Activated T-cell treated with anti-CD3 and anti-CD28 coated beads for 24 hours (primary cell): Measurements from ENCODE around the gene SPEG.
"Not testable (repeated sequence)": the region's sequence is repeated elsewhere in the genome, so short reads cannot be mapped to it uniquely, and the experiment has no call there.

Source experiments
- DNase-seq: peaks from one replicate; pipeline ENCODE4 v3.0.0-alpha.2; 2020; ENCODE audit warnings: low read depth

SPEG gene

GRCh38 chr2:219434718-219435525 lies at the start of gene SPEG:
Gene SPEG, plus strand, starts transcription at chr2:219434843. Its CDS starts 135 bp downstream, at chr2:219434978.
- no peak for DNase-seq

GRCh38 chr2:219384859-219385258 lies 49.8 kb upstream of the SPEG start:
- DNase-seq: no peak

GRCh38 chr2:219385958-219386520 lies 48.6 kb upstream of the SPEG start:
- no peak for DNase-seq

GRCh38 chr2:219386532-219387280 lies 47.9 kb upstream of the SPEG start:
- no peak for DNase-seq

- DNase-seq: peak; percentile 92
Measured at GRCh38 chr2:219387306-219388120, 47.1 kb upstream of the SPEG start, which contains the start of gene DNPEP. Gene DNPEP, minus strand, starts transcription at chr2:219387912. Its CDS starts 118 bp downstream, at chr2:219387794.

GRCh38 chr2:219388121-219388906 lies 46.3 kb upstream of the SPEG start:
- DNase-seq: peak; percentile 98

- no peak for DNase-seq
Measured at GRCh38 chr2:219388907-219389156, 45.8 kb upstream of the SPEG start.

- DNase-seq: no peak
Measured at GRCh38 chr2:219392754-219393153, 41.9 kb upstream of the SPEG start.

GRCh38 chr2:219395056-219395455 lies 39.6 kb upstream of the SPEG start:
- not testable (repeated sequence) for DNase-seq

GRCh38 chr2:219395609-219396008 lies 39.0 kb upstream of the SPEG start:
- no peak for DNase-seq

GRCh38 chr2:219396863-219397457 lies 37.7 kb upstream of the SPEG start:
- no peak for DNase-seq

GRCh38 chr2:219398721-219399363 lies 35.8 kb upstream of the SPEG start:
- no peak for DNase-seq

- DNase-seq: no peak
Measured at GRCh38 chr2:219399716-219400478, 34.7 kb upstream of the SPEG start.

GRCh38 chr2:219400562-219400961 lies 34.1 kb upstream of the SPEG start:
- no peak for DNase-seq

GRCh38 chr2:219401606-219402005 lies 33.0 kb upstream of the SPEG start:
- DNase-seq: no peak

GRCh38 chr2:219402665-219403515 lies 31.8 kb upstream of the SPEG start:
- peak; percentile 40 for DNase-seq

GRCh38 chr2:219403861-219404260 lies 30.8 kb upstream of the SPEG start:
- no peak for DNase-seq

- DNase-seq: no peak
Measured at GRCh38 chr2:219404291-219404910, 30.2 kb upstream of the SPEG start.
